GM21825 (cell line): Measurements from ENCODE around the gene AKAP9.
"Not testable (repeated sequence)": the region's sequence is repeated elsewhere in the genome, so short reads cannot be mapped to it uniquely, and the experiment has no call there.

Source experiments
- ATAC-seq: cut with Tn5 transposase; IDR thresholded peaks from one replicate; pipeline ENCODE4 v1.9.1; 2021; ENCODE audit warnings: mild to moderate bottlenecking, moderate library complexity; ENCODE audit not compliant: unreplicated experiment

The AKAP9 gene

GRCh38 chr7:91945476-91945875, 4.8 kb downstream of the AKAP9 start:
- no peak for ATAC-seq

- ATAC-seq, result no peak
Measured at GRCh38 chr7:91946549-91946948, 5.9 kb downstream of the AKAP9 start.

DNA sequence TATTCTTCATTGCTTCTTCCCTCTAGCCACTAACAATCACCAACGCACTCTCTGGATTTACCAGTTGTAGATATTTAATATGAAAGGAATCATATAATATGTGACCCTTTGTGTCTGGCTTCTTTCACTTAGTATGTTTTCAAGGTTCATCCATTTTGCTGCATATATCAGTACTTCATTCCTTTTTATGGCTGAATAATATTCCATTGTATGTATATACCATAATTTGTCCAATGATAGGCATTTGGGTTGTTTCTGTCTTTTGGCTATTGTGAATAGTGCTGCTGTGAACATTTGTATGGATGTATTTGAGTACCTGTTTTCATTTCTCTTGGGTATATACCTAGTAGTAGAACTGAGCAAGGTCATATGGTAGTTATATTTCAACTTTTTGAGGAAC, 7.3 kb downstream of the AKAP9 start:
- no peak for ATAC-seq

- ATAC-seq, result peak; percentile 43
Measured at GRCh38 chr7:91949221-91950009, 8.8 kb downstream of the AKAP9 start.

DNA sequence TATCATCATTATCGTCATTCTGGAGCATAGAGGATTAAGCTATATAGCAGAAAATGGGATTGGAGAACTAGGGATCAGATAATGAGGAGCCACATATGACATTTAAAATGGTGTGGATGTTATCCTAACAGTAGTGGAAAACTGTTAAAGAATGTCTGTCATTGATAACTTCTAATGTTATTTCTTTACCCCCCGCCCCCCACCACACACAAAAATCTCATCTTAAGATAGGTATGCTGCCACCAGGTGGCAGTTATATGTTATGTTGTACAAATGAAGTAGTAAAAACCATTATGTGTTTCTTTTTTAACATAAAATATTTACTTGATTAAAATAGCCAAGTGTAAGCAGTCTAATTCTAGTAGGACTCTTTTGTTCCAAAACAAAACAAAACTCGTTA, 13.0 kb downstream of the AKAP9 start:
- no peak for ATAC-seq

GRCh38 chr7:91956464-91956863, 15.8 kb downstream of the AKAP9 start:
- ATAC-seq, result not testable (repeated sequence)

GRCh38 chr7:91957232-91957631, 16.6 kb downstream of the AKAP9 start:
- no peak for ATAC-seq

DNA sequence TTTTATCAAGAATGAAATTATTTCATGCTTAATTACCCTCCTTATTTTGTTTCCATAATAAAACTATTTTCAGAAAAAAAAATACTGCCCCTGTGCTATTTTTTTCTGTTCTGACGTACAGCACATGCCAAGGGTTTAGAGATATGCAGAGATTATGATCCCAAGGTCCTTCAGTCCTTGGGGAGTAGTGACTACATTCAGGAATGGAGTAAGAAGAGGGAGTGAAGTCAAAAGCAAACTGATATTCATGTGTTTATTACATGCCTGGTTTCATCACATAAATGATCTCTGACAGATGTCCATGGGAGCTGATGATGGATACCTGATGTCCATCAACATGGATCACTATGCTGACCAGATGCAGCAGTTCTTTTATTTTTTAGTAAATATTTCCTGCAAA, 17.2 kb downstream of the AKAP9 start:
- ATAC-seq, result no peak

GRCh38 chr7:91959023-91959422, 18.4 kb downstream of the AKAP9 start:
- ATAC-seq, result no peak

- ATAC-seq, result no peak
Measured at GRCh38 chr7:91961816-91962215, 21.2 kb downstream of the AKAP9 start.

DNA sequence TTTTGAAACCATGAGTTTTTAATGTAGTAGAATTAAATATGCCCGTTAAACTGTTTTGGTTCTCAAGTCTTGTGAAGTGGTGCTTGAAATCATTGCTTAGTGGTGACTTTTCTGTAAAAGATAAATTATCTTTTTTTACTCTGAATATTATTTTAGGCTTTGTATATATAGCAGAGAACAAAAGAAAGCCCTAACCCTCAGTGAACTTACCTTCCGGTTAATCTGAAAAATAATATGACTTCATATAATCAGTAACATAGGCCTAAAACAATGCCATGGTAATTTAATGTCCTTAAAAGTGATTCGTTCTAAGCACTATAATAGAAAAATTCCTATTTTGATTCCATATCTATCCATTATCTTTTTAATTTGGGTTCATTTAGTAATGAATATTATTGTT, 21.8 kb downstream of the AKAP9 start:
- ATAC-seq, result no peak

DNA sequence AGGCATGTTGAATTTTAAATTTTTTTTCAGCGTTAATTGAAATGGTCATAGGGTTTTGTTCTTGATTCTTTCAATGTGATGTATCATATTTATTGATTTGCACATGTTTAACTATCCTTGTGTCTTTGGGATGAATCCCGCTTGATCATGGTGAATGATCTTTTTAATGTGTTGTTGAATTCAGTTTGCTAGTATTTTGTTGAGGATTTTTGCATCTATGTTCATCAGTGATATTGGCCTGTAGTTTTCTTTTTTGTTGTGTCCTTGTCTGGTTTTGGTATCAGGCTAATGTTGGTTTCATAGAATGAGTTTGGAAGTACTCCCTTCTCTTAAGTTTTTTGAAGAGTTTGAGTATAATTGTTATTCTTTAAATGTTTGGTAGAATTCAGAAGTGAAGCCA, 26.9 kb downstream of the AKAP9 start:
- not testable (repeated sequence) for ATAC-seq

DNA sequence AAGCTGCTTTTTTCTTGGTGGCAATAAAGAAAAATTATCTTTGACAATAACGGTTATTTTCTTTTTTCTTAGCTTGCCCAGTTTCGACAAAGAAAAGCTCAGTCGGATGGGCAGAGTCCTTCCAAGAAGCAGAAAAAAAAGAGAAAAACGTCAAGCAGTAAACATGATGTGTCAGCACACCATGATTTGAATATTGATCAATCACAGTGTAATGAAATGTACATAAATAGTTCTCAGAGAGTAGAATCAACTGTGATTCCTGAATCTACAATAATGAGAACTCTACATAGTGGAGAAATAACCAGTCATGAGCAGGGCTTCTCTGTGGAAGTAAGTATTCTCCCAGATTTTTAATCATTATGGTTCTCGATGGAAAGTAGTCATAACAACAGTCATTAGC, 33.0 kb downstream of the AKAP9 start:
- no peak for ATAC-seq

DNA sequence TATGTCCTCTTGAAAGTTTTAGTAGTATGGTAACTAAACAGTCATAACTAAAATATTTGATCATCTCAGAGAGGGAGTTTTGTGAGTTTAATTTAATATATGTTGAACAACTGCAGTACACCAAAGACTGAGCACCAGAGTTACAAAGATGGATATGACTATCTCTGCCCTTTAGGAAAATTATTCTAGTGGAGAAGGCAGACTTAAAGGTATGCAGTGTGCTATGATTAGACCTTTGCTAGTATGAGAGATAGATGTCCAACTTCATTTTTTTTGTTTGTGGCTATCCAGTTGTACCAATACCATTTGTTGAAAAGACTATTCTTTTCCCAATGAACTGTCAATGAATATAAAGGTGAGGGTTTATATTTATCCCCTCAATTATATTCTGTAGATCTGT, 33.4 kb downstream of the AKAP9 start:
- no peak for ATAC-seq

GRCh38 chr7:91976743-91977142, 36.1 kb downstream of the AKAP9 start:
- no peak for ATAC-seq

DNA sequence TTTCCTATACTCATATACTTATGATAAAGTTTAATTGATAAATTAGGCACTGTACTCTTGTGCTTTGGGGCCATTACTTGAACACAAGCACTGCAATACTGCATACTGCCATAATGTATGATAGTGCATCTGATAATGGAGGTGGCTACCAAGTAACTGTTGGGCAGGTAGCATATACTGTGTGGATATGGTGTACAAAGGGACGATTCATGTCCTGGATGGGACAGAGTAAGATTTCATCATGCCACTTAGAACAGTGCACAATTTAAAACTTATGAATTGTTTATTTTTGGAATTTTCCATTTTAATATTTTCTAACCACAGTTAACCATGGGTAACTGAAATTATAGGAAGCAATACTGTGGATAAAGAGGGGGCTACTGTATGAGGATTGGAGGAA, 38.9 kb downstream of the AKAP9 start:
- no peak for ATAC-seq

GRCh38 chr7:91982352-91982751, 41.7 kb downstream of the AKAP9 start:
- ATAC-seq, result not testable (repeated sequence)

DNA sequence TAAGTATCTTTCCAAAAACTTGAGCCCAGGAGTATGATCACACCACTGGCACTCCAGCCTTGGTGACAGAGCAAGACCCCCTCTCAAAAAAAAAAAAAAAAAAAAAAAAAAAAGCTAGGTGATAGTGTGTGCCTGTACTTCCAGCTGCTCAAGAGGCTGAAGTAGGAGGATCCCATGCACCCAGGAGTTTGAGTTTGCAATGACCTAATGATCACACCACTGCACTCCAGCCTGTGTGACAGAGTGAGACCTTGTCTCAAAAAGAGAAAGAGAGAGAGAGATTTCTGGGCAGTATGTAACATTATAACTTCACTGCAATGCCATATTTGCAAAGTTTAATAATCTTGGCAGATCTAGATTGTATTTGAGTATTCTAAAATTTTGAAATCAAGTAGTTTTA, 47.6 kb downstream of the AKAP9 start:
- ATAC-seq, result no peak

DNA sequence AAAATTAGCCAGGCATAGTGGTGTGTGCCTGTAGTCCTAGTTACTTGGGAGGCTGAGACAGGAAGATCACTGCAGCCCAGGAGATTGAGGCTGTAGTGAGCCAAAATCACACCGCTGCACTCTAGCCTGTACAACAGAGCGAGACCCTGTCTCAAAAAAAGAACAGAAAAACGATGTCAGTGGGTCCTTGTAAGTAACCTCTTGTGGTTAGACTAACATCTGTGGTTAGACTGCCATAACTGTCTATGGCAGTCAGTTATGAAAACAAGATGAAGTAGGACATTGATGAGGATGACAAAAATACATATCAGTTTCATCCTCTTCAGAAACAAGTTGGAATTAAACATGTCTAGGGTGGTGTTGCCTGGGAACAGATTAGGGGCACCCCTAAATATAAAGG, 53.3 kb downstream of the AKAP9 start:
- no peak for ATAC-seq

DNA sequence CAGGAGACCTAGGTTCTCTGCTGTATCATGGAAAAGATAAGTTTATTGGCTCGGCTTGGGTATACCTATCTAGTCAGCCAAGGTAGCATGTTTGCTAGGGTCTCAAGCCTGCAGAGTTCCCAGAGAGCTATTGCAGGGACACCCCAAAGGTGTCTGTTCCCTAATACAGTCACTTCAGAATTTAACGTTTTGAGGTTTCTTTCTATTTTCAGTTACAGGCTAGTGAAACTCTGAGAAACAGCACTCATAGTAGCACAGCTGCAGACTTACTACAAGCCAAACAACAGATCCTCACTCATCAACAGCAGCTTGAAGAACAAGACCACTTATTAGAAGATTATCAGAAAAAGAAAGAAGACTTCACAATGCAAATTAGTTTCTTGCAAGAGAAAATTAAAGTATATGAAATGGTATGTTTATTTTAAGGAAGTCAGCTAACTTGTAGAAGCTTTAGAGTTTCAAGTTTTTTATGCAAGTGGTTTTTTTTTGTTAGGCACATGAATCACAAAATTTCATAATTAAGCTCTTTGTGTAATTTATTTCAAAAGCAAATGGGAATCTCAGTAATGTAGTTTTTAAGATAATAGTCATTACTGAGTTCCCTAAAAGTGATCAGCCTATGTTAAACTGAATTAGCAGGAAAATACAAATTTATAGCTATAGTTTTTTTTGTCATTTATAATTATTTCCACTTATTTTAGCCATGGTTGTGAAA, 54.9 kb downstream of the AKAP9 start:
- ATAC-seq, result peak; percentile 93

DNA sequence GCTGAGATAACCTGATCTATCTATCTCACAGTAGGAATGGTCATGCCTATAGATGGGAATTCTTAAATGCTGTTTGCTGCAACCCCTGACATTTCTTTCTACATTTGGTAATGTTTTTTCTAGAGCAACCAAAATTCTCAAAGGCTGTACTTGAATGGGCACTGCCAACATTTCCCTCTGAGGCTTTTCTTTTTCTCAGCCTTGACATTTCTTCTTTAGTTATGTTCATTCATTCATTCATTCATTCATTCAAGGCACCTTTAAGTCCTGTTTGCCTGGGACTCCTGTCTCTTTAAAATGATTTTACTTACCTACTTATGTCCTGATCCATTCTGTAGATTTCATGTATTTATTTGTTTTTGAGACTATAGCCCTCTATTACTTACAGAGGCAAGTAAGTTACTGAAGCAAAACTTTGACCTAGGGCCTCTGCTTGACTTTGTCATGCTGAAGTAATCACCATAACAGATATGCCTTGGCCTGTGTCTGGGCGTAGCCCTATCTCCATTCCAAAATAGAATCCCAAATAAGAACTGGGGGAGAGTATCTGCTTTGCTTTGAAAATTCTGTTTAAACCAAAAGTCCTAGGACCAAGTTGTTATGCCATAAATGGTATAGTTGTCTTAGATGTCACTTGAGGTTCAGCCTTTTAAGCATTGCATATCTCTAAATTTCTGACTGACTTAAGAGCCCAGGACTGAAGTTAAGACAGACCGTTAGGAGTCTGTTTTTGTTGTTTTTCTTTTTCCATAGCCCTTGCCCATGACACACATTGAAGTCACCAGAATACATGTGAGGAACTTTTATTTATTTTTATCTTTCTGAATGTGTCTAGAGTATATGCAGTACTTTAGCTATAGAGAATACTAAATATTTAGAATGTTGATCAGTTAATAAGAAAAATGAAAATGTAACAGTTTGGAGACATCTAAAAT, 59.2 kb downstream of the AKAP9 start:
- ATAC-seq, result no peak
